Measurements from ENCODE around the gene FAM120A. TPM values are rescaled to one million over a fixed set of nuclear protein-coding genes. Genes with fewer than 3 reads are reported as not detected.

The FAM120A gene
- total RNA-seq, 1 donor from 2014 or later, result 57.3 TPM

GRCh38 chr9:93555370-93555769, 103.9 kb downstream of the FAM120A start:
- Mint-ChIP-seq H3K36me3 (ENCODE audit: low read depth) (peaks cover 22% of the 10 kb centered on the region), H3K9me3 (no peaks in the 10 kb centered on the region), H3K4me3 (no peak overlapping the region), H3K27ac (ENCODE audit: unreplicated experiment) (no peak overlapping the region), H3K27me3 (ENCODE audit: low read depth) (no peaks in the 10 kb centered on the region), H3K4me1 (peaks cover 18% of the 10 kb centered on the region)
- no peak for TF ChIP-seq CTCF (conservative IDR thresholded peaks at IDR 0.05)
- no peak for DNase-seq (ENCODE audit: low read depth, low spot score)

GRCh38 chr9:93557366-93558137, 106.1 kb downstream of the FAM120A start:
- no peak overlapping the region for H3K4me3 Mint-ChIP-seq
- H3K27me3 Mint-ChIP-seq (ENCODE audit: low read depth), result no peaks in the 10 kb centered on the region
- H3K27ac Mint-ChIP-seq (ENCODE audit: unreplicated experiment), result peak overlapping the region; percentile 12
- no peak for DNase-seq (ENCODE audit: low read depth, low spot score)
- TF ChIP-seq CTCF (conservative IDR thresholded peaks at IDR 0.05), result no peak
- no peaks in the 10 kb centered on the region for H3K9me3 Mint-ChIP-seq
- peaks cover 16% of the 10 kb centered on the region for H3K36me3 Mint-ChIP-seq (ENCODE audit: low read depth)
- peaks cover 18% of the 10 kb centered on the region for H3K4me1 Mint-ChIP-seq

- Mint-ChIP-seq H3K4me3 (no peak overlapping the region), H3K27me3 (ENCODE audit: low read depth) (no peaks in the 10 kb centered on the region), H3K4me1 (peaks cover 12% of the 10 kb centered on the region), H3K36me3 (ENCODE audit: low read depth) (peaks cover 16% of the 10 kb centered on the region), H3K27ac (ENCODE audit: unreplicated experiment) (no peak overlapping the region), H3K9me3 (no peaks in the 10 kb centered on the region)
- no peak for DNase-seq (ENCODE audit: low read depth, low spot score)
- TF ChIP-seq CTCF (conservative IDR thresholded peaks at IDR 0.05), result no peak
Observed at GRCh38 chr9:93558503-93558902, 107.0 kb downstream of the FAM120A start.

GRCh38 chr9:93560991-93561390, 109.5 kb downstream of the FAM120A start:
- Mint-ChIP-seq H3K36me3 (ENCODE audit: low read depth) (peaks cover 16% of the 10 kb centered on the region), H3K27me3 (ENCODE audit: low read depth) (no peaks in the 10 kb centered on the region), H3K9me3 (no peaks in the 10 kb centered on the region), H3K4me3 (no peak overlapping the region), H3K4me1 (peaks cover 13% of the 10 kb centered on the region), H3K27ac (ENCODE audit: unreplicated experiment) (no peak overlapping the region)
- TF ChIP-seq CTCF (conservative IDR thresholded peaks at IDR 0.05), result no peak
- DNase-seq (ENCODE audit: low read depth, low spot score), result no peak

GRCh38 chr9:93562157-93562556, 110.7 kb downstream of the FAM120A start:
- TF ChIP-seq CTCF (conservative IDR thresholded peaks at IDR 0.05), result no peak
- DNase-seq (ENCODE audit: low read depth, low spot score), result no peak
- no peaks in the 10 kb centered on the region for H3K9me3 Mint-ChIP-seq
- peaks cover 10% of the 10 kb centered on the region for H3K36me3 Mint-ChIP-seq (ENCODE audit: low read depth)
- H3K4me1 Mint-ChIP-seq, result peaks cover 13% of the 10 kb centered on the region
- H3K27me3 Mint-ChIP-seq (ENCODE audit: low read depth), result no peaks in the 10 kb centered on the region
- no peak overlapping the region for H3K27ac Mint-ChIP-seq (ENCODE audit: unreplicated experiment)
- H3K4me3 Mint-ChIP-seq, result no peak overlapping the region
